Right lobe of liver (tissue), 4 donors: ENCODE measurements around the gene HOXD3.

Experiments used
- POLR2A ChIP-seq: fragments of 450-650 bp; IDR thresholded peaks from one replicate; pipeline ENCODE4 v1.6.1; 2017; ENCODE audit warnings: antibody characterized with exemption, mild to moderate bottlenecking
- TF ChIP-seq, protein P1 (sequence below), 4 donors: fragments of 200-600 bp in 3 of 4; fragments of 450-650 bp in 1 of 4; IDR thresholded peaks; one replicate each; pipeline versions ENCODE4 v1.5.1 to v1.8.0; 2016 to 2022; ENCODE audit warnings: antibody characterized with exemption in 4 of 4, mild to moderate bottlenecking in 2 of 4
- donor health status: DM: no; HTN: no; CAD: no.
- donor health status: DM: no; HTN: no; CAD: no.
- donor health status: DM: no; HTN: yes; CAD: no.

DNA sequence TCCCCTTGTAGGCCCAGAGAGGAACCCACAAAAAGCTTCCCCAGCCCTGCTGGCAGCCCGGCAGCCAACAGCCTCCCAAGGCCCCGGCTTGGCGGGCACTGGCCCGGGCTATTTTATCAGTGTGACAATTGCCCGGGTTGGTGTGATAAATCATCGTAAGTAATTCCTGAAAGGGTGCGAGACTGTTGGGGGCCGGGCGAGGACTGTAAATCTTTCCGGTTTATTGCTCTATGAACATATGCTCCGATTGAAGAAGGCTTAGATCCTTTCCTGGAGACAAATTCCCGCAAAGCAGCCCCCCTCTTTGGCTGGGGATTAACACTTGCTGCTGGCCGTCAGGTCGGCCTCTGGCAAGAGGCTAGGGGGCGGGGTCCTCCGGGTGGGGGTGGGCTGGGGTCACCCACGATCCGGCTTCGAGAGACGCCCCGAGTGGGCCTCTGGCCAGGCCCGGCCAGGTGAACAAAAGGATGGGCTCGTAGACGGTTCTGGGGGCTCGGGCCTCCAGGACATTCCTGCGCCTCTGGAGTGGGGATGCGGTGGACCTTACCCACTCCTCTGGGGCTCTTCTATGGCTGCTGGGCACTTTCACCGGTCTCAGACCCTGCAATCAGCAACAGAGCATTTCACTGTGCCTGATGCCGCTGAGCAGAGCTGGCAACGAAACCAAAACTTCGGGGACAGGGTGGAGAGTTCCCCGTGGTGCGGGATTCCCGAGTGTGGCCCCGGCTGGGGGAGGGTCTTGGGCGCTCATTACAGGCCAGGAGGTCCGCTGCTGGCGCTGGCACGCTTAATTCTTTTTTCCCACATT lies 2.0 kb downstream of the HOXD3 start:
- TF ChIP-seq, protein P1, sequence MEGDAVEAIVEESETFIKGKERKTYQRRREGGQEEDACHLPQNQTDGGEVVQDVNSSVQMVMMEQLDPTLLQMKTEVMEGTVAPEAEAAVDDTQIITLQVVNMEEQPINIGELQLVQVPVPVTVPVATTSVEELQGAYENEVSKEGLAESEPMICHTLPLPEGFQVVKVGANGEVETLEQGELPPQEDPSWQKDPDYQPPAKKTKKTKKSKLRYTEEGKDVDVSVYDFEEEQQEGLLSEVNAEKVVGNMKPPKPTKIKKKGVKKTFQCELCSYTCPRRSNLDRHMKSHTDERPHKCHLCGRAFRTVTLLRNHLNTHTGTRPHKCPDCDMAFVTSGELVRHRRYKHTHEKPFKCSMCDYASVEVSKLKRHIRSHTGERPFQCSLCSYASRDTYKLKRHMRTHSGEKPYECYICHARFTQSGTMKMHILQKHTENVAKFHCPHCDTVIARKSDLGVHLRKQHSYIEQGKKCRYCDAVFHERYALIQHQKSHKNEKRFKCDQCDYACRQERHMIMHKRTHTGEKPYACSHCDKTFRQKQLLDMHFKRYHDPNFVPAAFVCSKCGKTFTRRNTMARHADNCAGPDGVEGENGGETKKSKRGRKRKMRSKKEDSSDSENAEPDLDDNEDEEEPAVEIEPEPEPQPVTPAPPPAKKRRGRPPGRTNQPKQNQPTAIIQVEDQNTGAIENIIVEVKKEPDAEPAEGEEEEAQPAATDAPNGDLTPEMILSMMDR (IDR thresholded peaks at IDR 0.05) = no peak
- no peak for TF ChIP-seq POLR2A
